ENCODE measurements around the gene MRPL33. TPM values are rescaled to one million over a fixed set of nuclear protein-coding genes. Genes with fewer than 3 reads are reported as not detected.

Gene MRPL33
- total and polyA plus RNA-seq, 2 of the 13 experiments (the other 11 are each of a cell fraction or from before 2014, with no cell fraction given), result 69.7 to 218 TPM

DNA sequence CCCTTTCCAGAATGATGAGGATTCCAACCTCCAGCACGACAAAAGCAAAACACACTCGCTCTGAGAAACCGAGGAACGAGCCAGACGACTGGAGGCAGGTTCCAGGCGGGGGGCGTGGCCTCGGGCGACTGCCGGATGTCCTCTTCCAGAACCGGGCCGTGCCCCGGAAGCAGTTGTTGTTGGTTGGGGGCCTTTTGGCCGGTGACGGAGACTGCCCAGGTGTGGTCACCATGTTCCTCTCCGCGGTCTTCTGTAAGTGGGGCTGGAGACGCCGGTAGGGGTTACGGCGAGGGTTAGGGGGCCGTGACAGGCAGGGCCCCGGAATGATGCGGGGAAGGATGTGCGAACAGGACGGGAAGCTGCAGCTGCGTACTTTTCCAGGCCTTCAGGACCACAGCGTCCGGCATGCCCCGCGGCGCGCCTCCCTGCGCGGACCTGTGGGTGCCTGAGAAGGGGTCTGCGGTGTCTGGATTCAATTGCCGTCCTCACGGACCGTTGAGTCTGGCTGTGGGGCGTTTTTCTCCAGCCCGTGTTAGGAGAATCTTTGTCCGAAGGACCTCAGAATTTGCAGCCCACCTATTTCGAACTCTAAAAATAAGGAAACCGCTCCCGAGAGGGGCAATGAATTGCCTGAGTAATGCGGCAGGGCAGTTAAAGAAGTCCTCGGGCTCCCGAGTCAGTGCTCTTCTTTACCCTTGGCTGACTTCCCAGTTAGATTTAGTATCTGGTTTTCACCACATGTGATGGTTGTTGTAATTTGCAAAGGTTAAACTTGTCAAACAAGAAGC lies at the start of gene MRPL33 (continued):
- TF ChIP-seq ZHX1 (CRISPR knock-in tag; IDR thresholded peaks at IDR 0.05; ENCODE audit: low read depth) (0 out of 2 replicates have a peak, but pooled peaks have one; percentile 45), ZFAT (CRISPR knock-in tag; conservative IDR thresholded peaks at IDR 0.05) (no peak), KLF6 (CRISPR knock-in tag; IDR thresholded peaks at IDR 0.05) (peak; percentile 88), AGO1 (IDR thresholded peaks at IDR 0.05; ENCODE audit: low read depth, low read length, poor library complexity, severe bottlenecking) (peak; percentile 95), TEAD3 (CRISPR knock-in tag; optimal IDR thresholded peaks at IDR 0.05; ENCODE audit: borderline replicate concordance) (peak; percentile 57), TFDP1 (CRISPR knock-in tag; IDR thresholded peaks at IDR 0.05; ENCODE audit: borderline replicate concordance) (no peak), POLR2A (IDR thresholded peaks at IDR 0.05; ENCODE audit: insufficient read depth in 1 of 2, low read depth in 2 of 2, low read length in 2 of 2) (peak; percentile 91 to 92), HDAC6 (IDR thresholded peaks at IDR 0.05; ENCODE audit: low read depth, low read length) (no peak), ZNF670 (CRISPR knock-in tag; IDR thresholded peaks at IDR 0.05; ENCODE audit: borderline replicate concordance) (peak; percentile 75; the same call in 1 of the 2 replicates), ZNF660 (CRISPR knock-in tag; IDR thresholded peaks at IDR 0.05; ENCODE audit: borderline replicate concordance, low read depth) (no peak), POLR2G (IDR thresholded peaks at IDR 0.05; ENCODE audit: low read depth, low read length) (peak; percentile 97), ZNF780A (CRISPR knock-in tag; IDR thresholded peaks at IDR 0.05) (no peak), TAF1 (CRISPR knock-in tag; IDR thresholded peaks at IDR 0.05) (peak; percentile 91), RBAK (CRISPR knock-in tag; IDR thresholded peaks at IDR 0.05) (no peak), ELF3 (CRISPR knock-in tag; IDR thresholded peaks at IDR 0.05) (peak; percentile 94), ZNF124 (CRISPR knock-in tag; IDR thresholded peaks at IDR 0.05) (no peak; the same call in 1 of the 2 replicates), KLF11 (CRISPR knock-in tag; IDR thresholded peaks at IDR 0.05) (no peak; the same call in 1 of the 2 replicates), ZSCAN31 (CRISPR knock-in tag; IDR thresholded peaks at IDR 0.05; ENCODE audit: low read depth) (peak; percentile 94), ZNF30 (CRISPR knock-in tag; IDR thresholded peaks at IDR 0.05) (0 out of 2 replicates have a peak, but pooled peaks have one; percentile 71), NR2F6 (IDR thresholded peaks at IDR 0.05) (no peak; the same call in 1 of the 2 replicates), NR2F6 (CRISPR knock-in tag; IDR thresholded peaks at IDR 0.05) (peak; percentile 52), ZSCAN30 (CRISPR knock-in tag; IDR thresholded peaks at IDR 0.05) (0 out of 2 replicates have a peak, but pooled peaks have one; percentile 20), ZNF766 (CRISPR knock-in tag; IDR thresholded peaks at IDR 0.05; ENCODE audit: borderline replicate concordance) (no peak; the same call in 1 of the 2 replicates), SMAD3 (CRISPR knock-in tag; IDR thresholded peaks at IDR 0.05) (peak; percentile 94), FOXM1 (CRISPR knock-in tag; IDR thresholded peaks at IDR 0.05) (no peak), ZNF547 (CRISPR knock-in tag; IDR thresholded peaks at IDR 0.05) (peak; percentile 73)
- TF ChIP-seq, protein P1, sequence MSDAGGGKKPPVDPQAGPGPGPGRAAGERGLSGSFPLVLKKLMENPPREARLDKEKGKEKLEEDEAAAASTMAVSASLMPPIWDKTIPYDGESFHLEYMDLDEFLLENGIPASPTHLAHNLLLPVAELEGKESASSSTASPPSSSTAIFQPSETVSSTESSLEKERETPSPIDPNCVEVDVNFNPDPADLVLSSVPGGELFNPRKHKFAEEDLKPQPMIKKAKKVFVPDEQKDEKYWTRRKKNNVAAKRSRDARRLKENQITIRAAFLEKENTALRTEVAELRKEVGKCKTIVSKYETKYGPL (CRISPR knock-in tag; IDR thresholded peaks at IDR 0.05), result no peak
- TF ChIP-seq, protein P2, sequence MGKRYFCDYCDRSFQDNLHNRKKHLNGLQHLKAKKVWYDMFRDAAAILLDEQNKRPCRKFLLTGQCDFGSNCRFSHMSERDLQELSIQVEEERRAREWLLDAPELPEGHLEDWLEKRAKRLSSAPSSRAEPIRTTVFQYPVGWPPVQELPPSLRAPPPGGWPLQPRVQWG (CRISPR knock-in tag; IDR thresholded peaks at IDR 0.05; ENCODE audit: borderline replicate concordance, low read depth), result no peak
